Ramos (cell line): ENCODE measurements around the gene KRTAP5-1.
"Not testable (repeated sequence)": the region's sequence is repeated elsewhere in the genome, so short reads cannot be mapped to it uniquely, and the experiment has no call there.

Source experiments
- in situ Hi-C: fragments of 300-500 bp; cut with MboI; formaldehyde crosslinking; loops from one replicate; pipeline ENCODE4 v1.14.3; 2022; ENCODE audit warnings: low sequenced_read_pairs; ENCODE audit not compliant: unreplicated experiment

The KRTAP5-1 gene

DNA sequence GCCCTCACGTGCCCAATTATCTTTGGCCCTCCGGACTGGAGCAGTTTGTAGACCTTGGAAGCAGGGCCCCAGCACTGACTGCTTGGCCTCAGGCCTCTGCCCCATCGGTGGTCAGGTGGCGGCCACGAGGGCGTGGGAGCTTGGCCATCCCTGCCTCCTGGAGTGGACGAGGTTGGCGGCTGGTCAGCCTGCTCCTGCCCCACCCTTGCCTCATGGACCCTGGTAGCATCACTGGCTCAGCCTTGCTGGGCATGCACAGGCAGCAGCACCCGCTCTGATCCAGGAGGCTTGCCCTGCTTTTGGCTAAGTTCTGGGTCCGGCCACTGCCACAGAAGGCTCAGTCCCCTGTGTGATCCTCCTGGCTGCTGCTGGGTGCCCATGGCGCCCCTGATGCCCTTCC lies 19.1 kb upstream of the KRTAP5-1 start:
- in situ Hi-C loops = no loop called here

- in situ Hi-C loops = no loop called here
Observed at GRCh38 chr11:1603629-1604028, 18.5 kb upstream of the KRTAP5-1 start.

GRCh38 chr11:1601663-1602062 lies 16.6 kb upstream of the KRTAP5-1 start:
- in situ Hi-C loops = not testable (repeated sequence)

GRCh38 chr11:1600626-1601025 lies 15.5 kb upstream of the KRTAP5-1 start:
- in situ Hi-C loops = no loop called here

DNA sequence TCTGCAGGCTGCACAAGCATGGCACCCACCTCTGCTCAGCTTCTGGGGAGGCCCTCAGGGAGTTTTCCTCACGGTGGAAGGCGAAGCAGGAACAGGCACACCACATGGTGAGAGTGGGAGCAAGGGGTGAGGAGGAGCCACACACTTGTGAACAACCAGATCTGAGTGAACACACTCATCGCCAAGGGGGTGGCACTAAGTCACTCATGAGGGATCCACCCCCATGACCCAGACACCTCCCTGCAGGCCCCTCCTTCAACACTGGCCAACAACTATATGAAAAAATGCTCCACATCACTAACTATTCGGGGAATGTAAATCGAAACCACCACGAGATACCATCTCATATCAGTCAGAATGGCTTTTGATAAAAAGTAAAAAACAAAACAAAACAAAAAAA lies 13.7 kb upstream of the KRTAP5-1 start:
- in situ Hi-C loops = no loop called here

DNA sequence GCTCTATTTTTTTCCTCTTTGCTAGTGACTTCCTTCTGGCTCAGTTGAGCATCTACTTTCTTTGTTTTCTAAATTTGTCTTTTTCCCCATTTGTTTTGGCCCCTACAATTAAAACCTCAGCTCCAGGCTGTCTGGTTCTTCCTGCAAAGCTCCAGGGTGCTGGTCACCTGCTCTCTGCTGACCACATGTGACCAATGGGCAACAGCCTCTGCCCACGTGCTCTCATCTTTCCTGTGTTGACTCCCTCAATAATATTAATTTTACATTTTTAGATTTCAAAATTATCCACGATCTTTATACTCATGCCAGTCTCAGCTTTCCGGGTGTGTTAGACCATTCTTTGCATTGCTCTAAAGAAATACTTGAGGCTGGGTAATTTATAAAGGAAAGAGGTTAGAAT lies 13.3 kb upstream of the KRTAP5-1 start:
- in situ Hi-C loops = not testable (repeated sequence)

DNA sequence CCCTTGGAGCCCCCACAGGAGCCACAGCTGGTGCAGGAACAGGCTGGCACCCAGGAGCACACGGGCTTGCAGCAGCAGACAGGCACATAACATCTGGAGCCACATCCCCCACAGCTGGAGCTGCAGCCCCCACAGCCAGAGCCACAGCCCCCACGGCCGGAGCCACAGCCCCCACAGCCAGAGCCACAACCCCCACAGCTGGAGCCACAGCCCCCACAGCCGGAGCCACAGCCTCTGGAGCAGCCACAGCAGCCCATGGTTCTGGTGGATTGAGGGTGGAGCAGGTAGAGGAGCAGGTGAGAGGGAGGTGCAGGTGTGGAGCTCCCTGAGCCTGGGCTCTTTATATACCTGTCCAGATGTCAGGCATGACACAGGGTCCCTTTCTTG lies 12.9 kb upstream of the KRTAP5-1 start, which contains the start of gene KRTAP5-2:
KRTAP5-2 (minus strand) TSS at position 301 of the 387 bp plus-strand sequence; CDS start at position 257, 44 bp downstream.
- in situ Hi-C loops = no loop called here

- in situ Hi-C loops = no loop called here
Observed at GRCh38 chr11:1597331-1597993, 12.4 kb upstream of the KRTAP5-1 start.

DNA sequence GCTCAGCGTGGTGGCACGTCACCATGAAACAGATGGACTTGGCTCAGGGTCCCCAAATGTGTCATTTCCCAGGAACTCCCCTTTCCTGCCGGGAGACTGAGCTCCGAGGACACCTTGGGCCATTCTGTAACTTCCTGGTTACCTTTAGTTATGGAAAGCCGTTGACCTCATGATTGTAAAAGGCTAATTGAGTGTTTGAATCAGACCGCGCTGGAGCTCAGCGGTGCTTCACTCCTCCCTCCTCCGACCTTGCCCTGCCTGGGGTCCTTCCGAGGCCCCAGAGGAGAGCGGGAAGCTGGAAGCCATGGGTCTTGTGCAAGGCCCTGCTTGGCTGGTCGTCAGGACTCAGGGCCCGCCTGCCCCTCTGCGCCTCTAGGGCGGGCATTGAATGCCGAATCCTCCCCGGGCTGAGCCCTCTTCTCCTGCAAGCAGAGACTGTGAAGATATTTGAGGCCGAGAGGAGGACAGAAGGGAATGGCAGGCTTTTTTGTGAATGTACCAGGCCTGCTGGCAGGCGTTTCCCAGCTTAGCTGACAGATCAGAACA lies 11.6 kb upstream of the KRTAP5-1 start:
- in situ Hi-C loops = not testable (repeated sequence)

DNA sequence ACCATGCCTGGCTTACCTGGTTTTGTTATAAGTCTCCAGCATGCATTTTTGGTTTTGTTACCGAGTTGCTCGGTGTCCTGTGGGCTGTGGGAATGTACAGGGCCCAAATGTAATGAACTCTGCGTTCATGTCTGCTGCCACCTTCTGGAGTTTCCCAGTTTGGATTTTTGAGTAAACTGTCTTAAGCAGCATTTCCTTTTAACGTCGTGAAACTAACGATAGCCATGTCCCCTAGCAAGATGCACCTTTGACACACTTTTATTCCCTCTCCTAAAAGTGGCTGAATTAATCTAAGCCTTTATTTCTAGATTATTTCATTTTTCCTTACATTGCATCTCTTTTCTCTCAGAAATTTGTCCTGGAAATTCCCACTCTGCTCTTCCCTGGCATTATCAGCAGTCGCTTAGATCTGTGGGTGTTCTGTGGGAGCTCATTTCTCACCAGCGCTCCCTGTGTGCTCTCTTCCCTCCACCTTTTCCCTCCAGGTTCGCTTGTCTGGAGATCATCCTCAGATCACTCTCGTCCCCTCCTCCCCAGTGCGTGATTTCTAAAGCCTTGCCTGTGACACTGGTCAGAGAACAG lies 11.0 kb upstream of the KRTAP5-1 start:
- in situ Hi-C loops = not testable (repeated sequence)

- in situ Hi-C loops = no loop called here
Observed at GRCh38 chr11:1592628-1593027, 7.5 kb upstream of the KRTAP5-1 start.

GRCh38 chr11:1589996-1590395 lies 4.9 kb upstream of the KRTAP5-1 start:
- in situ Hi-C loops = no loop called here

- in situ Hi-C loops = not testable (repeated sequence)
Observed at GRCh38 chr11:1589191-1589963, 4.3 kb upstream of the KRTAP5-1 start.

- in situ Hi-C loops = no loop called here
Observed at GRCh38 chr11:1586699-1587098, 1.6 kb upstream of the KRTAP5-1 start.

- in situ Hi-C loops = not testable (repeated sequence)
Observed at GRCh38 chr11:1582909-1583308, 2.2 kb downstream of the KRTAP5-1 start.

GRCh38 chr11:1581976-1582375 lies 3.1 kb downstream of the KRTAP5-1 start:
- in situ Hi-C loops = no loop called here

DNA sequence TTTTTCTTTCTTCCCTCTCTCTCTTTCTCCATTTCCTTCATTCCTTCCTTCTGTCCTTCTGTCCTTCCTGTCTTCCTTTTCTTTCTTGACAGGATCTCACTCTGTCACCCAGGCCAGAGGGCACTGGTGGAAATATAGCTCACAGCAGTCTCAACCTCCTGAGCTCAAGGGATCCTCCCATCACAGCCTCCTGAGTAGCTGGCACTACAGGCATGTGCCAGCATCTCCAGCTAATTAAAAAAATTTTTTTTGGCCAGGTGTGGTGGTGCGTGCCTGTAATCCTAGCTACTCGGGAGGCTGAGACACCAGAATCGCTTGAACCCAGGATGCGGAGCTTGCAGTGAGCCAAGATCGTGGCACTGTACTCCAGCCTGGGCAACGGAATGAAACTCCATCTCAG lies 8.3 kb downstream of the KRTAP5-1 start:
- in situ Hi-C loops = no loop called here

DNA sequence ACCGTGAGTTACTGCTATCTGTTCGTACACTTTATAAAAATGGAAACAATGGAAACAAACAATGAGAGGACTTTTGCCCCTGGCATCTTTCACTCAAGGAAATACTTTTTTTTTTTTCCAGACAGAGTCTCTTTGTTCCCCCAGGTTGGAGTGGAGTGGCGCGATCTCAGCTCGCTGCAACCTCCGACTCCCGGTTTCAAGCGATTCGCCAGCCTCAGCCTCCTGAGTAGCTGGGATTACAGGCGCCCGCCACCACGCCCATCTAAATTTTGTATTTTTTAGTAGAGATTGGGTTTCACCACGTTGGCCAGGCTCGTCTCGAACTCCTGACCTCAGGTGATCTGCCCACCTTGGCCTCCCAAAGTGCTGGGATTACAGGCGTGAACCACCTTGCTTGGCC lies 9.3 kb downstream of the KRTAP5-1 start:
- in situ Hi-C loops = not testable (repeated sequence)

DNA sequence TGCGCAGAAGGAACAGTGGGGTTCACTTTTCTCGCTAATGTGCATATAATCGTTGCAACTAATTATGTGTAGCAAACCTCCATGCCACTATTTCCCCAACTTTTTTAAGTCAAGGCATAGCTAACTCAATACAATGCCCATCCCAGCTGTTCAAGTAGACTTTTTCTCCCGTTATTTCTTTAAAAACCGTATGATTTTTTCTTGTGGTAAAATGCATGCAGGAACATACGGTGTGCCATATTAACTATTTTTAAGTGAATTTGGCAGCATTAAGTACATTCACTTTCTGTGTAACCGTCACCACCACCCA lies 10.2 kb downstream of the KRTAP5-1 start:
- in situ Hi-C loops = no loop called here

- in situ Hi-C loops = no loop called here
Observed at GRCh38 chr11:1574238-1574932, 10.7 kb downstream of the KRTAP5-1 start.

DNA sequence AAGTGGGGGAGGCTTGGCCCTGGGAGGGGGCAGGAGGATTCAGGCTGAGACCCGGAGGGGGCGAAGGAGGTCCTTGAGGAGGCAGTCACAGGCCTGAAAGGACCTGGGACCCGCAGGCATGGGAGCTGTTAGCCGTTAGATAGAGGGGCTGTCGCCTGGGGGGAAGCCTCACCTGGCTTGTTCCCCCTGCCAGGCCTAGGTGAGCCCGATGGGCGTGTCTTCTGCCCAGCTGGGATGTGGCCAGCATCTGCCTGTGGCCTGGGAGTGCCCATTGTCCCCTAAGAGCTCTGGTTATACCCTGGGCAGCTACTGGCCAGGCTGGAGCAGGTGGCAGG lies 11.2 kb downstream of the KRTAP5-1 start:
- in situ Hi-C loops = no loop called here
